PC-3 (cell line): ENCODE measurements around the gene AK8. TPM values are rescaled to one million over a fixed set of nuclear protein-coding genes. Genes with fewer than 3 reads are reported as not detected.

ENCODE experiments used
- ATAC-seq: fragments of 200-7000 bp; cut with Tn5 transposase; 2 replicates; pipeline ENCODE4 v1.9.1; 2020; ENCODE audit warnings: mild to moderate bottlenecking, moderate library complexity
- BruUV-seq: library from RNA; stranded (reverse); fragments of 400-500 nt; replicated peaks from 2 replicates; lab custom pipeline; 2021; lab: Mats Ljungman, UMichigan
- CTCF ChIA-PET: fragments of 300-600 bp; sonication (Branson Sonifier 250); formaldehyde crosslinking; loops from one replicate; lab custom pipeline; 2022; ENCODE audit warnings: antibody characterized with exemption; lab: Charles Lee
- POLR2A ChIA-PET: fragments of 300-600 bp; sonication (Branson Sonifier 250); formaldehyde crosslinking; loops from one replicate; lab custom pipeline; 2022; ENCODE audit warnings: antibody characterized with exemption; ENCODE audit not compliant: unreplicated experiment; lab: Charles Lee
- DNase-seq: peaks from one replicate; pipeline ENCODE4 v3.0.0-alpha.2; 2015
- H2AFZ ChIP-seq: fragments of 300-600 bp; sonication (generic); 2 replicates; pipeline ENCODE4 v1.6.0; 2016; ENCODE audit warnings: antibody characterized with exemption, low read length
- H3F3A ChIP-seq: fragments of 300-600 bp; sonication (generic); one replicate; pipeline ENCODE4 v1.6.0; 2017; ENCODE audit warnings: antibody characterized with exemption, low read length, control low read depth, mild to moderate bottlenecking; ENCODE audit not compliant: unreplicated experiment
- H3K27ac ChIP-seq: fragments of 300-600 bp; sonication (generic); 2 replicates; pipeline ENCODE4 v1.5.1; 2016; ENCODE audit warnings: mild to moderate bottlenecking, low read length
- H3K27me3 ChIP-seq: fragments of 300-600 bp; sonication (generic); 2 replicates; pipeline ENCODE4 v1.6.1; 2016; ENCODE audit warnings: low read length, mixed read lengths
- H3K36me3 ChIP-seq: fragments of 300-600 bp; sonication (generic); 2 replicates; pipeline ENCODE4 v1.6.1; 2016; ENCODE audit warnings: low read depth, mixed run types, low read length, mixed read lengths
- H3K4me1 ChIP-seq: fragments of 300-600 bp; sonication (generic); 2 replicates; pipeline ENCODE4 v1.5.1; 2016; ENCODE audit warnings: low read length; ENCODE audit not compliant: insufficient read depth
- H3K4me2 ChIP-seq: fragments of 300-600 bp; sonication (generic); 2 replicates; pipeline ENCODE4 v1.6.0; 2016; ENCODE audit warnings: low read length
- H3K4me3 ChIP-seq: fragments of 300-600 bp; sonication (generic); 2 replicates; pipeline ENCODE4 v1.5.1; 2016; ENCODE audit warnings: mild to moderate bottlenecking, low read length, mixed read lengths
- H3K79me2 ChIP-seq: fragments of 300-600 bp; sonication (generic); 2 replicates; pipeline ENCODE4 v1.6.1; 2017; ENCODE audit warnings: low read length, mixed read lengths
- H3K9ac ChIP-seq: fragments of 300-600 bp; sonication (generic); 2 replicates; pipeline ENCODE4 v1.6.0; 2016; ENCODE audit warnings: mild to moderate bottlenecking, low read length
- H3K9me2 ChIP-seq: fragments of 300-600 bp; sonication (generic); replicated peaks from 2 replicates; pipeline ENCODE4 v1.6.1; 2016; ENCODE audit warnings: mixed run types, low read length, mixed read lengths
- H3K9me3 ChIP-seq: fragments of 300-600 bp; sonication (generic); 2 replicates; pipeline ENCODE4 v1.6.1; 2016; ENCODE audit warnings: low read length, mixed read lengths
- H4K20me1 ChIP-seq: fragments of 300-600 bp; sonication (generic); 2 replicates; pipeline ENCODE4 v1.6.1; 2016; ENCODE audit warnings: low read length, mixed read lengths
- EZH2 ChIP-seq: fragments of 300-600 bp; sonication (generic); IDR thresholded peaks from one replicate; pipeline ENCODE4 v1.6.1; 2017; ENCODE audit warnings: antibody characterized with exemption, mild to moderate bottlenecking, low read length; ENCODE audit not compliant: unreplicated experiment
- EZH2phosphoT487 ChIP-seq: fragments of 300-600 bp; sonication (generic); IDR thresholded peaks from 2 replicates; pipeline ENCODE4 v1.6.1; 2018; ENCODE audit warnings: mild to moderate bottlenecking, antibody characterized with exemption, low read length, borderline replicate concordance
- intact Hi-C: fragments of 100-400 bp; cut with micrococcal nuclease; formaldehyde crosslinking; loops from 2 replicates; pipeline ENCODE4 v1.9.0; 2023
- total RNA-seq: library from RNA; depleted of rRNA; stranded (reverse); fragments of >200 nt; gene quantifications from 2 replicates; pipeline ENCODE4 v1.2.3, GENCODE V29; 2014
- TF ChIP-seq, protein P1 (sequence below): fragments of 300-600 bp; sonication (generic); conservative IDR thresholded peaks from 2 replicates; pipeline ENCODE4 v1.5.1; 2017; ENCODE audit warnings: antibody characterized with exemption, low read depth, mild to moderate bottlenecking, low read length

Gene AK8
- total RNA-seq, 1 experiment from 2014 or later = 0.55 TPM

DNA sequence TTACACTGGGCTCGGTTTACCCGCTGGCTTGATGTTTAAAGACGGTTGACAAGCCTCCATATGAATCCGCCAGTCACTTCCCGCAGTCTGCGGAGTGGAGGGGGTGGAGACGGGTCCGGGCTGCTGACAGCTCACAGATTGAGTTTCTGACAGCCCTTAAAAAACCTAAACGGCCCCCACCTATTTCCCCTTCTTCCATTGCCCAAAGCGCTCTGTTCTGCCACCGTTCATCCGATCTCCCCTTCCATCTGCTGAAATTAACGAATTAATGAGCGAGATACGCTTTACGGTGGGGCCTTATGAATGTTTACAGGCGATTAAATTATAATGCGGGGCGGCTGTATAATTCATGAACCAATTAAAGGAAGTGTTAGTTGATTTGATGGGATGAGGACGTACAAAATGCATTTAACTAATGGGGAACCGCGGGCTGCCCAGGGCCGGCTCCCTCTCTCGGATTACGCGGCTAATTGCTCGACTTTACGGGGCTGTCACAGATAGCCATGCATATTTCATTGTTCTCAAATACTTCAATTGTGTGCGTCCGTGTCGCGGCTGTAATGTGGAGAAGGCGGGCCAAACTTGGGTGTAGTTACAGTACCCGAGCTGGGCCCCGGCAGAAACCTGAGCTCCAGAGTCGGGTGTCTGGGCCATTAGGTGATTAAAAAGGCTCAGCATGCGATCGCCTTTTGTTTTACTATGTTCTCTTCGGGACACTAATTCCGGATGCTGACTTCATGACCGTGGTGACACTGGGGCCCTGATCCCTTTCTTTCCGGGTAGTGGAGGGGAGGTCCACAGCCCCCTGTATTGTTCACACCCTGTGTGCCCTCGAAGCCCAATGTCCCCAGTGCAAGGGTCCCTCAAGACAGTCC is 133.0 kb downstream of the AK8 start:
- TF ChIP-seq EZH2 (no peak), EZH2phosphoT487 (no peak)
- TF ChIP-seq, protein P1, sequence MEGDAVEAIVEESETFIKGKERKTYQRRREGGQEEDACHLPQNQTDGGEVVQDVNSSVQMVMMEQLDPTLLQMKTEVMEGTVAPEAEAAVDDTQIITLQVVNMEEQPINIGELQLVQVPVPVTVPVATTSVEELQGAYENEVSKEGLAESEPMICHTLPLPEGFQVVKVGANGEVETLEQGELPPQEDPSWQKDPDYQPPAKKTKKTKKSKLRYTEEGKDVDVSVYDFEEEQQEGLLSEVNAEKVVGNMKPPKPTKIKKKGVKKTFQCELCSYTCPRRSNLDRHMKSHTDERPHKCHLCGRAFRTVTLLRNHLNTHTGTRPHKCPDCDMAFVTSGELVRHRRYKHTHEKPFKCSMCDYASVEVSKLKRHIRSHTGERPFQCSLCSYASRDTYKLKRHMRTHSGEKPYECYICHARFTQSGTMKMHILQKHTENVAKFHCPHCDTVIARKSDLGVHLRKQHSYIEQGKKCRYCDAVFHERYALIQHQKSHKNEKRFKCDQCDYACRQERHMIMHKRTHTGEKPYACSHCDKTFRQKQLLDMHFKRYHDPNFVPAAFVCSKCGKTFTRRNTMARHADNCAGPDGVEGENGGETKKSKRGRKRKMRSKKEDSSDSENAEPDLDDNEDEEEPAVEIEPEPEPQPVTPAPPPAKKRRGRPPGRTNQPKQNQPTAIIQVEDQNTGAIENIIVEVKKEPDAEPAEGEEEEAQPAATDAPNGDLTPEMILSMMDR = no peak
- no peak overlapping the region for H3K4me2 ChIP-seq
- BruUV-seq = no TSS peak
- ATAC-seq (no peak), DNase-seq (no peak)
- no peaks in the 10 kb centered on the region for H3K4me1 ChIP-seq
- H4K20me1 ChIP-seq = no peaks in the 10 kb centered on the region
- no peak overlapping the region for H2AFZ ChIP-seq
- intact Hi-C loops = no loop called here
- peaks cover 15% of the 10 kb centered on the region; the same call in 1 of the 2 replicates for H3K27me3 ChIP-seq
- H3K4me3 ChIP-seq = no peak overlapping the region
- no peak overlapping the region for H3K9ac ChIP-seq
- CTCF ChIA-PET = no interaction called here
- no peaks in the 10 kb centered on the region for H3F3A ChIP-seq
- H3K9me2 ChIP-seq = no peaks in the 10 kb centered on the region
- H3K27ac ChIP-seq = no peak overlapping the region
- H3K9me3 ChIP-seq = no peaks in the 10 kb centered on the region
- H3K36me3 ChIP-seq = no peaks in the 10 kb centered on the region
- H3K79me2 ChIP-seq = no peaks in the 10 kb centered on the region
- POLR2A ChIA-PET = no interaction called here

DNA sequence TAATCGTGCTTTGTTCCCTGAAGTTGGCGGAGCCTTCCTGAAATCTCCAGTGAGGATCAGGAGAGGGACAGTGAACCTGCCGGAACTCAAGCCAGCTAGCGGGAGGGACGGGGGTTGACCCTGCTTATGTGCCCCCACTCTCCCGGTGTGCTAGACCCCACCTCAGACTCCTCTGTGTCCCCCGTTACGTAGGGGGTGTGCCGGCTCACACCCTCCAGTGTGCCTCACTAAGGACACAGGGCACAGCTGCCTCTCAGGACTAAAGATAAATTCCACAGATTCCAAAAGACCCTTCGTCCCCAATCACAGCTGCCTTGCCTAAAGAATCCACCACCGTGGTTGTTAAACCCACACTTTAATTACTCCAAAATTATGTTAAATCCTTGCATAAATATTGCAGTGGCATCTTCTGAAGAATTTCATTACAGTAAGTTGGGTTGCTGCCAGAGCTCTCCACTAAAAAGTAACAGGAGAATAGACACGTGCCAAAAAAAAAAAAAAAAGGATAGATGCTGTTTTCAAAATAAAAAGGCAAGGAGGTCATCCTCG is 134.1 kb downstream of the AK8 start:
- no peaks in the 10 kb centered on the region for H3F3A ChIP-seq
- CTCF ChIA-PET = no interaction called here
- TF ChIP-seq EZH2phosphoT487 (no peak), EZH2 (no peak)
- TF ChIP-seq, protein P1 = no peak
- no peak overlapping the region for H2AFZ ChIP-seq
- no peak for DNase-seq
- POLR2A ChIA-PET = no interaction called here
- H3K27ac ChIP-seq = no peak overlapping the region
- no peaks in the 10 kb centered on the region for H3K4me1 ChIP-seq
- H3K36me3 ChIP-seq = no peaks in the 10 kb centered on the region
- no peaks in the 10 kb centered on the region for H3K9me3 ChIP-seq
- H3K27me3 ChIP-seq = peaks cover 15% of the 10 kb centered on the region; the same call in 1 of the 2 replicates
- intact Hi-C loops = no loop called here
- H3K4me3 ChIP-seq = no peak overlapping the region
- H3K9me2 ChIP-seq = no peaks in the 10 kb centered on the region
- no peak overlapping the region for H3K4me2 ChIP-seq
- no peak for ATAC-seq
- no peaks in the 10 kb centered on the region for H3K79me2 ChIP-seq
- no peaks in the 10 kb centered on the region for H4K20me1 ChIP-seq
- BruUV-seq = no TSS peak
- no peak overlapping the region for H3K9ac ChIP-seq
